T follicular helper cell (primary cell): ENCODE measurements around the gene PRKG1.
"Not testable (repeated sequence)": the region's sequence is repeated elsewhere in the genome, so short reads cannot be mapped to it uniquely, and the experiment has no call there.

Experiments
- DNase-seq: peaks from one replicate; pipeline ENCODE4 v3.0.0-alpha.2; 2020; ENCODE audit warnings: low read depth

PRKG1 gene

DNA sequence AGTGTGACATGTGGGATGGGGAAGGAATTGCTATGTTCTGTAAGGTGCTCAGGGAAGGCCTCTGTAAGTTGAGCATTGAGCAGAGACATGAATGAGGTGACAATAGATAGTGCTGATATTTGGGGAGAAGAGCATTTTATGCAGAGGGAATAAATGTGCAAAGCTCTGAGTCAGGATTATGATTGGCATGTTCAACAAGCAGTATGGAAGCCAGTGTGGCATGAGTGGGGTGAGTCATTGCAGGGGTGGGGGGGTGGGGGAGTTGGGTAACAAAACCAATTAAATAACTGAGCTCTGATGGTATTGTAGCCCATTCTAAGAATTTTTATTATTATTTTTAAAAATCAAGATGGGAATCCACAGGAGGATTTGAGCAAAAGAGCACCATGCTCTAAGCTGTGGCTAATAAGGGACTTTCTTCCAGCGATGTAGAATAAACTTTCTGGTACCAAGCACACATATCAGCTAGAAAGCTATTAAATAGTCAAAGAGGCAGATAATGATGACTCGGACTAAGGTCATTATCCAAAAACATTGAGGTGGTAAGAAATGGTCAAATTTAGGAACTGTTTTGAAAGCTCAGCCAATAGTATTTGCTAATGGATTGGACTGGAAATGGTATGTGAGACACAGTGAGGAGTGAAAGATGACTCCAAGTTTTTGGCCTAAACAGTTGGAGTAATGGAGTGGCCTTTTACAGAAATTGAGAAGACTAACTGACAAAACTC lies 96.4 kb downstream of the PRKG1 start:
- no peak for DNase-seq

DNA sequence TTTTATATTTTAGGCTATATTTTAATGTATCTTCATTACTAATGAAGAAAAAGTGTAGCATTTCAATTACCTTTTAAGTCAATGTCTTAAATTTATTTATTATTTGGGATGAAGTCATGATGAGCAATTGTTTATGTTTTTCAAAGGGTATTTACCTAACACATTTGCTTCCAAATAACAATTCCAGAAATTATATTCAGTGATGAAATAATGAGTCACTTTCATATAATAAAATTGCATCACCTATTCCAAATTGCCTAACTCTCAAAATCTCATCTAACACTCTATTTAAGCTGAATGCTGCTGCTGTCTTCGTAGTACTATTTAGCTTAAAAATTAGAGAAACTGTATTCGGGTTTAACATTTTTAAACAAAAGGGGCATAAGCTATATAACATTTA lies 97.7 kb downstream of the PRKG1 start:
- no peak for DNase-seq

DNA sequence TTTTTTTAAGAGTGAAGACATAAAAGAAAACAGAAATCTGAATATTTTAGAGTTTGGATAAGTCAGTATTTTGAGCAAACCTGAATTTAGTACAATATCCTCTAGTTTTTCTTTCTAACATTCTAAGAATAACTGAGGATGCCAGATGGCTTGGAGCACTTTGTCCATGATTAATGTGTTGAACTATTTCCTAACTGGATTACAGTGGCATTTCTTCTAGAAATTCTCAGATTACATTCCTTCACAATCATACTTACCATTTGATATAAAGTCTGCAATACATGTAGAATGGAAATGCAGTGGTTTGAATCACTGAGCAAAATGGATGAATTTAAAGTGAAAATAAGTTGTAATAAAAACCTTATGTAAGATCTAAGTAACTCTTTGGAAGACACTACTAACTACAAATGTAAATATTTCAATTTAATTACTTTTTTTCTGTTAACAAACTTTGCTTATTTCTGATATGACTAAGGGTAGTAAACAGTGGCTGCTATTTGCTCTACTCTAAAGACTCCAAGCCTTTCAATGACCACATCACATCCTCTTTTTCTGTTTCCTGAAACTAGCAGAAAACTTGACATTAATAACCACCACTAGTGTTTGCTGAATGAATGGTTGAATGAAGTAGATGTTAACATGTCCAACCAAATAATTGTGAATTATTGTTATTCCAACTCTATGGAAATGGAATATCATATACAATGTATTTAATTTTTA lies 102.8 kb downstream of the PRKG1 start:
- DNase-seq: no peak

DNA sequence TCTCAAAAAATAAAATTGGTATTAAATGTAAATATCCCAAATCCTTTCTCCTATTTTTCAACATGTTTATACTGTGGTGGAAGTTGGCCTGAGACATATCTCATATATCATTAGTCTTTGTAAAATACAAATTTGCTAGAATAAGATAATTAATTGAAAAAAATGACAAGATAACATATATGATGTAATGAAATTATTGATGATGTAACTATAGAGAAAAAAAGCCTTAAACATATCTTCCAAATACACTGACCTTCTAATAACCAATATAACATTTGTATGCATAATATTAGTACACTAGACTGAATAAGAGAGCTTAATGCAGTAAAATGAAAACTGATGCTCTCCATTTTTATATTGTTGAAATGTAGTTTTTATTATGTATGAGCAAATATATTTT lies 104.3 kb downstream of the PRKG1 start:
- DNase-seq: no peak

DNA sequence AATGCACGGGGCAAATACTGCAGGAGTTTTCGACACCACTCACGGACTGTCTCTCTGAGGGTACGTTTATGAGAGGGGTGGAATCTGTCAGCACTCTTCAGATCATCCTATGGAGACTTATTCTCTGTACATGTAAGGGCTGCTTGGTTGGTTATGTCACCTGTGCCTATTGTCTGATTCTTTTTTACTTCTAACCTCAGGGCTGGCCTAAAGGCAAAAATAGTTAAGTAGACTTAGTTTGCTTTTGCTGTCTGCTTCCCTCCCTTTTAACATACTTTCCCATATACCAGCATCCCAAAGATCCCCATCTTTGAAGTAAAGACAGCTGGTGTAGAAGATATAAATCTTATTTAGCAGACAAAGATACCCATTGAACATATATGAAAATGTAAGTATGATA lies 105.9 kb downstream of the PRKG1 start:
- no peak for DNase-seq

DNA sequence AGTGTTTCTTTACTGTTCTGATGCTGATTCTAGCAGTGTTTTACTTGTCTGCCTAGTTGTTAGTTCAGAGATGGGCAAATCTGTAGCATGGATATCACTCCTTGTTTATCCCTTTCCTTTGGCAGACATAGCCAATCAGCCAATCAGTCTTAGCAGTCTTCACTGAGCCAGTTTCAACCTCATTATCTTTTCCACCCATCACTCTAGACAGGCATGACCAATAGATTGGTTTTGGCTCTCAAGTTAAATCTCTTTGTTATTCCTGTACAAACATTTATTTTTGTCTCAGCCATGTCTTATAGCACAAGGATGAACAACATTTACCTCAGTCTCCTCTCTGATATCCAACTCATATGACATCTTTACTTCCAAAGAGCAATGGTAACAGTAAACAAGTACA lies 109.5 kb downstream of the PRKG1 start:
- DNase-seq: no peak

DNA sequence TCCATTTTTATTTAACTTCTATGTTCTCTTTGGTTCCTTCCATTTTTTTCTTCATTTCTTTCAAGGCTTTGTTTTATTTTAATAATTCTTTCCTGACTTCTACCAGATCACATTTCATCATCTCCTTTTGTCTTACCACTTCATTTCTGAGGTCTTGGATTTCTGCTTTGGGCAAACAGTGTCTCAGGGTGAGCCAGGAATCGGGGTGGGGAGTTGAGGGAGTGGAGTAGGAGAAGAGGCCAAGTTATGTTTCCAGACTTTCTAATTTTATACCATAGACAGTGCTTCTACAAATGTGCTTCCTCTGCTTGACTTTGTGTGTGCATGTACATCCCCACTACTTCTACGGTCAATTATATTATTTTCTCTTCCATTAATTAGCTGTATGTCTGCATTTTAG lies 112.1 kb downstream of the PRKG1 start:
- no peak for DNase-seq

DNA sequence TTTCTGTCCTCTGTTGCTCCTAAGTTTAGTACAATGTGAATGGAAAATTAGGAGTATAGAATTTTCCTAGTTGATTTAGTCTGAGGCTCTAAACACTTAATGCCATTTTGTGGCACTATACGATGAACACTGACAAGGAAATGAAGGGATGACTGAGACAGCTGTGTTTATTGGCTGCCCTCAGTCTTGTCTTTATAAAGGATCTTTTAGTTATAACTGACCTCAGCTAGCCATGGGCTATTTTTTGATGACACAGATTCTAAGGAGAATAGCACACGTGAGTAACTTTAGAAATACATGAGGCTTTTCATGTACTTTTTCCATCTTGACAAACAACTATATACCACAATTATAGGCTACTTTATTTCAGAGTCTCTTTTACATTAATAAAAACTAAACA lies 113.7 kb downstream of the PRKG1 start:
- no peak for DNase-seq

DNA sequence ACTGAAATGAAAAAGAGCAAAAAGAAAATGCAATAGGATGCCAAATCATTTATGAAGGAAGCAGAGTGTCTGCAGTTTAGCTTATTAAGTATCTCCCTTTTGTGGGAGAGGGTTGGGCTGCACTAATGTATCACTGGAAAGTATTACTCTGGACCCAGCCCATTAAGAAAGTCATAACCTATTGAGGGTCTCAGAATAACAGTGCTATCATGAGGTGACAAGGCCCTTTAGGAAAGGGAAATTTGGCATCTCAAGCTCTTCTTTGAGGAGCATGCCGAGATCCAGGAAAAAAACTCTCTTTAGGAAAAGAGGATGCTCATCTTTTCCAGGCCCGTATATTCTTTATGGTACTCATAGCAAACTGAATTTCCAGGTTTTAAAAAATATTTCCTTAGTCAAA lies 114.6 kb downstream of the PRKG1 start:
- no peak for DNase-seq

DNA sequence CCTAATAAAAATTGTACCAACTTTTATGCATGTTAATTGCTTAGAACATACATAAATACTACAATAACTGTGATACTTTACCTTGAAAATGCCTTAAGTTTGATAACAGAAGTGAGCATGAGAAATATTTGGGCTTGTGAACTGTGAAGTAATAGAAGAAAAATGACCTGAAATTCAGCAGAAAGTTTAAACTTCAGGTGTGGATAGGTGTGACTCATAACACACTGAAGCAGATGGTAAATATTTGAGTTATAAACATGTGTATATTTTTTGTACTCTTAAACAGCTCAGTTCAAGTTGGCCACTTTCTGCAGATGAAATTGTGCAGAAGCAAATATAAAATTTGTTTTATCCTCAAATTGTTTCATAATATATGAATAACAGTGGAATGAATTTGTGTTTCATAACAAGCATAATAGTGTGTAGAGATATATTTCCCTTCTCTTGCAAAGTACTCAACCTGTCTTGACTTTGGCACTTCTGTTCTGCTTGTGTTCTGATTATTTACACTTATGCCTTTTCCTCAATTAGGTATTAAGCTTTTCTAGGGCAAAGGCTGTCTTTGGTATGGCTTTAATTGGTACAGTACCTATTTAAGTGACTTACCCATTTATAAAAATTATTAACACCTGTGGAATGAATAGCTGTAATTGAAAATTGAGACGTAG lies 122.4 kb downstream of the PRKG1 start:
- no peak for DNase-seq

DNA sequence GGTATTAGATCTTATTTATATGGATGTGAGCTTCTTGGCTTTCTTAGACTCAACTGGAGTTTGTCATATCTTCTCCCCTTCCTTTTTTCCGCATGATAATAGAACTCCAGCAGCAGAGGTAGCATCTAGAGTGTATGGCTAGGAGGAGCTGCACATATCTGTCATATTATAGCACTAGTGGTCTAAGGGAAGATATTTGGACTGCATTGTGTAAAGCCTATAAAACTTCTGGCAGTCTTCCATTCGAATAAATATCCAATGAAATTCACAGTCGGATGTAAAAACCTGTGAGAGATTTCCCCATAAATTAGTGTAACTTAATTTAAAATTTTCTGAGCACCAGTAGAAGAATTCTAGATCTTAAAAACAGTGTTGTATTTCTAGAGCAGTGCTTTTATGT lies 123.9 kb downstream of the PRKG1 start:
- DNase-seq: no peak

DNA sequence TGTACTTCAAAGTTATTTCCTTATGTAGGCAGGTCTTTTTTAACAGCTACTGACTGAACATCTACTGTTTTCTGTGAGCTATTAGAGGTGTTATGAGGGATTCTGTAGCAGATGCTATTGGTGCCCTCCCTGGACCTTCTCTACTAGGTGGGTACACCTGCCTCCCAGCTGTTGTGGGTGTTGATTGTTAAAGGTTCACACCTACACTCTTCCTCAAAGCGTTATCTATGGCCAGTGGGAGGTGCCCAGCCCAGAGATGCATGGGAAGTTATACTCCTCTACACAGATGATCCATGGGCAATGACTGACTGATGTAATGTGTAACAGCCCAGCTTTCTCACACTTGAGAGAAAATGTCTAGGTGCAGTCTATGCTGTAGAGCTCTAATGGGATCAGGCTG lies 127.7 kb downstream of the PRKG1 start:
- no peak for DNase-seq

DNA sequence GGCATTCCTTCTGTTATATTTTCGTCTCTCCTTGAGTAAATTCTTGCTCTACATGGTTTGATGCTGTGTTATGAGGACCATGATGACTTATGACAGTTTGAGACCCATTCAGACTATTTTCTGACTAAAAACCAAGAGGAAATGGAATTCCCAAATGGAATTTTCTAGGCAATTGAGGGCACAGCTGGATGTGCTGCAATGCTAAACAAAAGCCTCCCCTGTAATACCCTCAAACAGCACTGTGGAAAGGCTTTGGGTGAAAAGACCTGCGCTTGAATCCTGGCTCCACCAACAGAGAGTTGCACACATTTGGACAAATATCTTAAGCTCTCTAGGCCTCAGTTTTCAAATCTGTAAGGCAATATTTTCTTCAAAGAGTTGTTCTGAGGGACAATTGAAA lies 129.1 kb downstream of the PRKG1 start:
- no peak for DNase-seq

DNA sequence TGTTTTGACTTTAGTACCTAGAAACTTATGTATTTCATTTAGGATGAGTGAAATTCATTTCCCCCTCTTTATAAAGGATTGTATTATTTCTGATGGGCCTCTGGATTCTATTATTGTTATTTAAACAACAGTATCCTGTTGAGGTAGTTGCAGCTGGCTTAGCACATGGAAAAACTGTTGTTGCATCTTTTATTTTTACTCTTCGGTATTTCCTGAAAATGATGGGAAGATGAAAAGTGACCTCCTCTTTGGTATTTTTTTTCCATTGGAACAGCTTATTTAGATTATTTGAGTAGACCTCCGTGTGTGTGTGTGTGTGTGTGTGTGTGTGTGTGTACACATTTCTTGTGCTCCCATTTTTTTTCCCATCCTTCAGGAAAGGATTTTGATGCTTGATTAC lies 129.8 kb downstream of the PRKG1 start:
- no peak for DNase-seq

DNA sequence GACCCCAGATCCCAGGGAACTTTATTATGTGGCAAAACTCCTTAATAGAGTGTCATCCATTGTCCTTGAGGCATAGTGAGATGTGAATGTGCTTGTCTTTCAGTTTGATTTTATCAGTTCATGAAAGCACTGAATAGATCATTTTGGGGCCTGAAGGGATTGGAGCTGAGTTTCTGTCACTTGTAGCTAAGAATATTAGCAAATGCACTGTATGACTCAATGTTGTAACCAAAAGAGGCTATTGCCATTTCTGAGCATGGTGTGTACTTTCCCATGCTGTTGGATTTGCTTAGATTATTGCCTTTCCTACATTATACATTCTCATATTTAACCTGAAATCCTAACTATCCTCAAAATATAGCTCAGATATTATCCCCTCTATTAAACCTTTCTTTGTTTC lies 130.4 kb downstream of the PRKG1 start:
- no peak for DNase-seq

DNA sequence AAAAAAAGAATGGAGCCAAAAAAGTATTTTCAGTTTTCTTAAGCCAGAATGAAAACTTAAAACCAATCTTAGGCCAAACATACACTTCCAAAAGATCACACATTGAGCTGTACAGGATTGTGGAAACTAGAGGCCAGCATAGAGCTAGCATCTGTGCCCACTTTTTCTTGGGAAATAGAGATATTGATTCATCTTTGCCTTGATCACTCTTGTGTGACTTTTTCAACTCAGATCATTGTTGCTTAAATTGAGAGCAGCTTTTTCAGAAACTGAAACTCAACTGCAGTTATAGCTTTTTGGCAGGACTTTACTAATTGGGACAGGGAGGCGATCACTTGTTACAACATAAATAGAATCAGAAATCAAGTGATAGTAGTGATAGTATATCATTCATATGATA lies 132.2 kb downstream of the PRKG1 start:
- DNase-seq: no peak

DNA sequence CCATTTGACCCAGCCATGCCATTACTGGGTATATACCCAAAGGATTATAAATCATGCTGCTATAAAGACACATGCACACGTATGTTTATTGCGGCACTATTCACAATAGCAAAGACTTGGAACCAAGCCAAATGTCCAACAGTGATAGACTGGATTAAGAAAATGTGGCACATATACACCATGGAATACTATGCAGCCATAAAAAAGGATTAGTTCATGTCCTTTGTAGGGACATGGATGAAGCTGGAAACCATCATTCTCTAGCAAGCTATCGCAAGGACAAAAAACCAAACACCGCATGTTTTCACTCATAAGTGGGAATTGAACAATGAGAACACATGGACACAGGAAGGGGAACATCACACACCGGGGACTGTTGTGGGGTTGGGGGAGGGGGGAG lies 138.7 kb downstream of the PRKG1 start:
- not testable (repeated sequence) for DNase-seq

DNA sequence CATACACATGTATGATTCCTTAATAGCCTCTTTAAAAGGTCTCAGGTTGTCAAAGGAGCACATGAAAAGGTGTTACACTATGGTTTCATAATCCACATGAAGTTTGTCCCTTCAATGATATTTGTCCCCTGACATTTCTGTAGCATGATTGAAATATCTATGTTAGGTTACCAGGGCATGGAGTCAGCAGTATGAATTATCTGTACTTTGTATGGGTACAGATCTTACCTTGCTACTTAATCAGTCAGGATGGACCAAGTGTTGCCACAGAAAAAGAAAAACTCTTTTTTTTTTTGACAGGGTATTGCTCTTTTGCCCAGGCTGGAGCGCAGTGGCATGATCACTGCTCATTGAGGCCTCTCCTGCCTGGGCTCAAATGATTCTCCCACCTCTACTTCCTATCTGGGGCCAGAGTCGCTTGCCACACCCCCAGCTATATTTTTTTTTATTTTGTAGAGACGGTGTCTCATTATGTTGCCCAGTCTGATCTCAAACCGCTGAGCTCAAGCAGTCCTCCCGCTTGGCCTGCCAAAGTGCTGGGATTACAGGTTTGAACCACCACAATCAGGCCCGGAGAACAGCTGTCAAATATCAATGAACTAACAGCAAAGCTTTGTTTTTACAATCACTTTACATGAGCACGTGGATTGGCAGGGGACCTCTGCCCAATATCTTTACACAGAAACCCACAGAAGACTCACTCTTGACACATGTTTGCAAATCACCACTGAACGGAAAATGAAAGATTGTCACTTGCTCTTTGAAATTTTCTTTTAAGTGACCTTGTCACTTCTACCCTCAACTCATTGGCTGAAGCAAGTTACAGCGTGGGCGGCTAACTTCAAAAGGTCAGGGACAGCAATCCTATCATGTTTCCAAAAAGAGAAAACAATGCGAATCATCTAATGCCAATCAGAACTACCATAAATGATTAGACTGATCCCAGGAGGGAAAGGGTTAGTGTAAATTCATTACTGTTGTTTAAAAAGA lies 140.2 kb downstream of the PRKG1 start:
- no peak for DNase-seq

DNA sequence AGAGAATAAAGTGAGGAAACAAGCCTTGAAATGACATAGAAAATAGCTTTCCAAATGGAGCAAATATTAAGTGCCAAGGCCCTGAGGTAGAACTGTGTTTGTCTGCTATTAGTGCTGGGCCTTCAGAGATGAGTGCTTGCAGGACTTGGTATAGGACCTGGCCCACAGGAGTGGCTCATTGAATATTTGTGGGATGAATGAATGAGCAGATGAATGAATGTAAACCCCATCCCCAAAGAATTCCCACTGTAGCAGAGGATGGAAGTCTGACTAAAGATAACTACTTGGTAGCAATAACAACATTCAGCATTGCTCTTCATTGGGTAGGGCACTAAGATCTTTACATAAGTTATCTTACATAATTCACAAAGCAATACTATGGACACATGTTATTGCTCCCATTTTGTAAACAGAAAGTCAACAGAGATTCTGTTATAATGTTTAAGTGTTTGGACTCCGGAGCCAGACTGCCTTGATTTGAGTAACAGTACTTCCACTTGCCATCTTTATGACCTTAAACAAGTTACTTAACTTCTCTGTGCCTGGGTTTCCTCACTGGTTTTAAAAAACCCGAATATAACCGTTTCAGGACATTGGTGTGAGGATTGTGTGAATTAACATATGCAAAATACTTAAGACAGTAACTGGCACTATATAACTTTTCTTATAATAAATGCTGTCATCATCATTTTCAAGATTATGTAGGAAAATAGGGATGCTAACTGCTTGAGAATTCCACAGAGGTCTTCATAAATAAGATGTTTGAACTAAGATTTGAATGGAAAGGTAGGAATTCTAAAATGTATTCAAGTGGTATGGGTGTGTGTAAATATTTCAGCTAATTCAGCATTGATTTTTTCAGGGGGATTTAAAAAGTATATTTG lies 141.9 kb downstream of the PRKG1 start:
- no peak for DNase-seq

DNA sequence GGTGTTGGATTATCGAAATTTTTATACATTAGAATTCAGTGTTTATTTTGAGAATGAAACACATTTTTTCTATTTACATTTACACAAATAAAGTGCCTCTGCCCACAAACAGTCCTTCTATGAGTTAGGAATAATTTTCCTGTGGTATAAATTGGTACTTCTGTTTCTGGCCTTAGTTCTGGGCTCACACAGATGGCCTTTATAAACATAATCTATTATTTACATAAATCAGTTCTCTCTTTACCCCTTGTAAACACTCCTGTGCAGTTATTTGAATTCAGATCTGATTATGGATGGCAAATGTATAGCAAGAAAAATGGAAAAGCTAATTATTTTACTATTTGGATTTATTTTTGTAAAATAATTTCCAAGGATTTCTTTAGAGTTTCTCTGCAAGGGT lies 143.2 kb downstream of the PRKG1 start:
- no peak for DNase-seq

DNA sequence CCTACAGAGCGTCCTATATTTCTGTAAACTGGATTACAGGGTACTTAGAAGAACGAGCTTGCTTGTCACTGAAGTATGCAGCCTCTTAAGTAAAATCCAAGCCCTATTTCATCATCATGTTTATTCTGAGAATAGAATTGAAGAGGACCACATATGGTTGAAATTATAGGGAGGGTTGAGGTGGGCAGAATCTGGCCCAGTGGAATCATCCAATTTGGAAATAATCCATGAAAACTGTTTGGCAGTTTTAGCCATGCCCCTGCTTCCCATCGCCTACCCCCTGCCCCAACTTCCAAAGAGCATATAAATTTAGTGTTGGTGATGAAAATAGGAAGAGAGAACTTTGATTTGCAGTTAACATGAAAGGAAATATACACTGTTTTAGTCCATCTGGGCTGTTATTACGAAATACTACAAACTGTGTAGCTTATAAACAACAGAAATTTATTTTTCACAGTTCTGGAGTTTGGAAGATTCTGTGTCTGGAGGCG lies 150.4 kb downstream of the PRKG1 start:
- DNase-seq: no peak
